KMS-11 (cell line): ENCODE data around the gene RASGRF2.

Experiments used
- H2AFZ ChIP-seq: fragments of 200-600 bp; sonication (generic); 2 replicates; pipeline ENCODE4 v1.6.1; 2016; ENCODE audit warnings: antibody characterized with exemption, mixed run types, low read depth
- H3K27ac ChIP-seq: fragments of 200-600 bp; sonication (generic); 2 replicates; pipeline ENCODE4 v1.6.1; 2016; ENCODE audit warnings: mild to moderate bottlenecking, mixed run types
- H3K27me3 ChIP-seq: fragments of 200-600 bp; sonication (generic); 2 replicates; pipeline ENCODE4 v1.6.1; 2017; ENCODE audit warnings: mild to moderate bottlenecking, low read depth, mixed run types, moderate library complexity; ENCODE audit not compliant: insufficient read depth
- H3K36me3 ChIP-seq: fragments of 200-600 bp; sonication (generic); 2 replicates; pipeline ENCODE4 v1.6.1; 2017; ENCODE audit warnings: mild to moderate bottlenecking, mixed run types; ENCODE audit not compliant: insufficient read depth
- H3K4me1 ChIP-seq: fragments of 200-600 bp; sonication (generic); 2 replicates; pipeline ENCODE4 v1.6.1; 2016; ENCODE audit warnings: mild to moderate bottlenecking, low read depth, mixed run types; ENCODE audit not compliant: poor library complexity, severe bottlenecking
- H3K4me2 ChIP-seq: fragments of 200-600 bp; sonication (generic); 2 replicates; pipeline ENCODE4 v1.7.0; 2016; ENCODE audit warnings: mild to moderate bottlenecking, mixed run types
- H3K4me3 ChIP-seq: fragments of 200-600 bp; sonication (generic); IDR thresholded peaks from 2 replicates; pipeline ENCODE4 v1.6.1; 2017; ENCODE audit warnings: low read depth, low read length, mixed read lengths; ENCODE audit not compliant: insufficient read depth
- H3K79me2 ChIP-seq: fragments of 200-600 bp; sonication (generic); 2 replicates; pipeline ENCODE4 v1.6.1; 2016; ENCODE audit warnings: low read depth, mixed run types; ENCODE audit not compliant: insufficient read depth
- H3K9ac ChIP-seq: fragments of 200-600 bp; sonication (generic); 2 replicates; pipeline ENCODE4 v1.6.1; 2016; ENCODE audit warnings: mild to moderate bottlenecking, mixed run types
- H4K20me1 ChIP-seq: fragments of 200-600 bp; sonication (generic); 2 replicates; pipeline ENCODE4 v1.6.1; 2016; ENCODE audit warnings: mild to moderate bottlenecking, mixed run types; ENCODE audit not compliant: insufficient read depth
- TF ChIP-seq, protein P1 (sequence below): fragments of 200-600 bp; sonication (generic); conservative IDR thresholded peaks from 2 replicates; pipeline ENCODE4 v1.6.1; 2017; ENCODE audit warnings: low read depth, mild to moderate bottlenecking, antibody characterized with exemption, low read length, moderate library complexity, mixed read lengths

Gene RASGRF2

DNA sequence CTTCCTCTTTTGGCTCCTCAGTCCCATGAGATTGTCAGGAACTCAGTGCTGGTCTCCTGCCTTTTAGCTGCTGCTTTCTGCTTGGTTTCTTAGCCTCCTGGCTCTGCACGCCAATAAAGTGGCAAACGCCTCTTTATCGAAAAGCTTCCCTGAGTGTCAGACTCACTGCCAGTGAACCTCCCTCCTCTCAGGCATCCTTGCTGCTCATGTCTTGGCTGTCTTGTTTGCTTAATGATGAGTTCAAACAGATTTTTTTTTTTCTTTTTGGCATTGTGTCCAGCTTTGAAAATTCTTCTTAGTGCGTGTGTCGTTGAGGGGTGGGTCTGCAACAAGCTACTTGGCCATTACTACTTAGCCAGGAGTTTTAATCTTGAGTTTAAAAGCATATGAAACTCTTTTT is 14.9 kb downstream of the RASGRF2 start:
- Histone ChIP-seq H3K27ac (no peak overlapping the region), H3K4me2 (no peak overlapping the region)

DNA sequence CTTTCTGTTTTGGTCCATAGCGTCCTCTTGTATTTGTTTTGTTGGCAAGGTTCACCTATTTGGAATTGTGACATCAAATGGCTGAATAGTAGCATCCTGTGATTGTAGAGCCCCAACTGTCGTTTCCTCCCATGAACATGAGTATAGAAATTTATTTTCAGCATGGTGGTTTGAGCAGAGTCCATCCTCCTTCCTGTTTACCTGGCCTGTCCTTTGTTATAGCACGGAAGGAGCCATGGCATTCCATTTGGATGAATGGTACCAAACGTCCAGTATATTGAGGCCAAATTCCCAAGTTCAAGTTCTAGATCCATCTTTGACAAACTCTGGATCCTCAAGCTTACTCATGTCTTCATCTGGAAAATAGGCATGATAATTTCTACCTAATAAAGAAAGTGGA is 16.8 kb downstream of the RASGRF2 start:
- Histone ChIP-seq H3K4me3 (no peak overlapping the region), H3K79me2 (no peaks in the 10 kb centered on the region), H3K4me2 (no peak overlapping the region), H3K27ac (no peak overlapping the region), H3K9ac (no peak overlapping the region), H2AFZ (no peak overlapping the region), H3K27me3 (no peaks in the 10 kb centered on the region), H3K36me3 (no peaks in the 10 kb centered on the region), H4K20me1 (no peaks in the 10 kb centered on the region), H3K4me1 (no peaks in the 10 kb centered on the region)
- TF ChIP-seq, protein P1, sequence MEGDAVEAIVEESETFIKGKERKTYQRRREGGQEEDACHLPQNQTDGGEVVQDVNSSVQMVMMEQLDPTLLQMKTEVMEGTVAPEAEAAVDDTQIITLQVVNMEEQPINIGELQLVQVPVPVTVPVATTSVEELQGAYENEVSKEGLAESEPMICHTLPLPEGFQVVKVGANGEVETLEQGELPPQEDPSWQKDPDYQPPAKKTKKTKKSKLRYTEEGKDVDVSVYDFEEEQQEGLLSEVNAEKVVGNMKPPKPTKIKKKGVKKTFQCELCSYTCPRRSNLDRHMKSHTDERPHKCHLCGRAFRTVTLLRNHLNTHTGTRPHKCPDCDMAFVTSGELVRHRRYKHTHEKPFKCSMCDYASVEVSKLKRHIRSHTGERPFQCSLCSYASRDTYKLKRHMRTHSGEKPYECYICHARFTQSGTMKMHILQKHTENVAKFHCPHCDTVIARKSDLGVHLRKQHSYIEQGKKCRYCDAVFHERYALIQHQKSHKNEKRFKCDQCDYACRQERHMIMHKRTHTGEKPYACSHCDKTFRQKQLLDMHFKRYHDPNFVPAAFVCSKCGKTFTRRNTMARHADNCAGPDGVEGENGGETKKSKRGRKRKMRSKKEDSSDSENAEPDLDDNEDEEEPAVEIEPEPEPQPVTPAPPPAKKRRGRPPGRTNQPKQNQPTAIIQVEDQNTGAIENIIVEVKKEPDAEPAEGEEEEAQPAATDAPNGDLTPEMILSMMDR, result no peak

More for the DNA sequence above, 14.9 kb downstream of the RASGRF2 start:
- Histone ChIP-seq H3K4me1 (no peaks in the 10 kb centered on the region), H3K27me3 (no peaks in the 10 kb centered on the region), H3K36me3 (no peaks in the 10 kb centered on the region), H2AFZ (no peak overlapping the region), H3K4me3 (no peak overlapping the region), H3K9ac (no peak overlapping the region), H3K79me2 (no peaks in the 10 kb centered on the region), H4K20me1 (no peaks in the 10 kb centered on the region)
- TF ChIP-seq, protein P1, result no peak

DNA sequence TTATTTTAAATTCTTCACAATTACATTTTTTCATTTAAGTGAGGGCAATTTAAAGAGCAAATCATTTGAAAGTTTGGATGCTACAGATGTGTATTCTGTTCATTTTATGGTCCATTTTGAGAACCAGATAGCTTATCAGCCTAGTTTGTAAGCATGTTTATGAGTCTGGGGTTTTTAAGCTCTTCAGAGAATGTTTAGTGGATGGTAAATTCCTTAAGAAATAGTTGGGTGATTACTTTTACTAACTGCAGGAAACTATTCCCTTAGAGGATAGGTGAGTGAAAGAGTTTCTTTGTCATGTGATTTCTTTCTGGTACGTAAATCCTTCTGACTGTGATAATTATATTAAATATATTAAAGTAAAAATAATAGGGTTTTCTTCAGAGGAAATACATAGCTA is 17.6 kb downstream of the RASGRF2 start:
- no peaks in the 10 kb centered on the region for H3K79me2 ChIP-seq
- no peak overlapping the region for H3K4me3 ChIP-seq
- no peaks in the 10 kb centered on the region for H4K20me1 ChIP-seq
- no peak overlapping the region for H3K27ac ChIP-seq
- H3K36me3 ChIP-seq, result no peaks in the 10 kb centered on the region
- H3K9ac ChIP-seq, result no peak overlapping the region
- no peaks in the 10 kb centered on the region for H3K27me3 ChIP-seq
- TF ChIP-seq, protein P1, result no peak
- no peak overlapping the region for H2AFZ ChIP-seq
- no peaks in the 10 kb centered on the region for H3K4me1 ChIP-seq
- no peak overlapping the region for H3K4me2 ChIP-seq

DNA sequence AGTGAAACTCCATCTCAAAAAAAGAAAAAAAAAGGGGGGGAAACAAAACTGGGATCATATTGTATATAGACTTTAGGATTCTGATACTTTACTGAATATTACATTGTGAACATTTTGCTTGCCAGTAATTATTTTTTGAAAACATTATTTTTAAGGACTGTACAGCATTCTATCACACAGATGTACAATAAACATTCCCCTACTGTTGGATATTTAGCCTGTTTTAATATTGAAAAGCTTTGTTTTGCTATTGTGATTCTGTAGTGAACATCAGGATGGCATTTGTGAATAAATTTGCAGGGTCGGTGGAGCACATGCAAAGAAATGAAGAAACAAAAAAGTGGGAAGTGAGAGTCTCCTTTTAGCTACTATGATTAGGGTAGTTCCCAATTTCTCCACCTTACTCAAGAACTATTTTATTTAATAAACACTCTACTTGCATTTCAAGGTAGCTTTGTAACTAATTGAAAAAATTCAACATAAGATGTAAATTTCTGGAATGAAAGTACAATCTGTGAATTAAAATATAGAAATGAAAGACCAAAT is 18.7 kb downstream of the RASGRF2 start:
- no peaks in the 10 kb centered on the region for H3K36me3 ChIP-seq
- TF ChIP-seq, protein P1, result no peak
- H3K9ac ChIP-seq, result no peak overlapping the region
- H3K27me3 ChIP-seq, result no peaks in the 10 kb centered on the region
- no peak overlapping the region for H2AFZ ChIP-seq
- H3K4me2 ChIP-seq, result no peak overlapping the region
- H3K27ac ChIP-seq, result no peak overlapping the region
- no peak overlapping the region for H3K4me3 ChIP-seq
- H3K4me1 ChIP-seq, result no peaks in the 10 kb centered on the region
- H4K20me1 ChIP-seq, result no peaks in the 10 kb centered on the region
- no peaks in the 10 kb centered on the region for H3K79me2 ChIP-seq
